Endothelial cell of umbilical vein (primary cell): ENCODE measurements around the gene ATG7. TPM values are rescaled to one million over a fixed set of nuclear protein-coding genes. Genes with fewer than 3 reads are reported as not detected.

Experiments
- BruUV-seq: library from RNA; stranded (reverse); fragments of 400-500 nt; replicated peaks from 2 replicates; lab custom pipeline; 2021; lab: Mats Ljungman, UMichigan
- CTCF ChIA-PET: fragments of 300-600, 350-600 bp; sonication (Branson Sonifier 250); formaldehyde crosslinking; loops from one replicate; lab custom pipeline; 2021; ENCODE audit warnings: antibody characterized with exemption, inconsistent platforms; lab: Charles Lee
- POLR2A ChIA-PET: fragments of 300-600, 350-600 bp; sonication (Branson Sonifier 250); formaldehyde crosslinking; loops from one replicate; lab custom pipeline; 2021; ENCODE audit warnings: antibody characterized with exemption, inconsistent platforms; lab: Charles Lee
- DNase-seq: peaks from one replicate; pipeline ENCODE4 v3.0.0-alpha.2; 2011; ENCODE audit warnings: low read depth, low spot score
- FAIRE-seq: peaks from 2 replicates; lab custom pipeline; 2011; peaks lifted over from hg19 to GRCh38; lab: Jason Lieb, UNC
- H2AFZ ChIP-seq: 2 replicates; pipeline ENCODE4 v1.6.0; 2012; ENCODE audit warnings: low read depth, low read length, control low read depth, inconsistent platforms
- H3K27ac ChIP-seq: 2 replicates; pipeline ENCODE4 v1.5.1; 2011; ENCODE audit warnings: low read depth, mild to moderate bottlenecking, control low read depth, low read length, moderate library complexity; ENCODE audit not compliant: insufficient read depth
- H3K27me3 ChIP-seq, 2 experiments: 2 replicates each; pipeline versions ENCODE4 v1.6.0 to v1.6.1; 2011; ENCODE audit warnings: low read length in 2 of 2, mixed read lengths in 1 of 2; ENCODE audit not compliant: control insufficient read depth in 2 of 2, insufficient read depth in 2 of 2
- H3K36me3 ChIP-seq, 2 experiments: 2 replicates in 1 of 2; 3 replicates in 1 of 2; pipeline ENCODE4 v1.5.1; 2011; ENCODE audit warnings: low read length in 2 of 2, mild to moderate bottlenecking in 1 of 2, moderate library complexity in 1 of 2; ENCODE audit not compliant: control insufficient read depth in 2 of 2, insufficient read depth in 2 of 2; ENCODE audit errors: extremely low read depth in 1 of 2
- H3K4me1 ChIP-seq: 3 replicates; pipeline ENCODE4 v1.5.1; 2011; ENCODE audit warnings: mild to moderate bottlenecking, low read length; ENCODE audit not compliant: control insufficient read depth, insufficient read depth; ENCODE audit errors: extremely low read depth
- H3K4me2 ChIP-seq: 2 replicates; pipeline ENCODE4 v1.6.1; 2011; ENCODE audit warnings: low read length, control low read depth, mixed read lengths; ENCODE audit not compliant: insufficient read depth
- H3K4me3 ChIP-seq, 3 experiments: fragments of 200-600 bp in 1 of 3; sonication (generic), shearing (Covaris generic) in 1 of 3; replicated peaks in 1 of 3; 2 replicates each; pipeline ENCODE4 v1.5.1; 2011 to 2016; ENCODE audit warnings: control low read depth in 3 of 3, low read length in 3 of 3, mild to moderate bottlenecking in 2 of 3, inconsistent platforms in 1 of 3, low read depth in 1 of 3, moderate library complexity in 1 of 3; ENCODE audit not compliant: insufficient read depth in 1 of 3
- H3K79me2 ChIP-seq: 2 replicates; pipeline ENCODE4 v1.6.0; 2012; ENCODE audit warnings: low read length, inconsistent platforms; ENCODE audit not compliant: control insufficient read depth, insufficient read depth
- H3K9ac ChIP-seq: replicated peaks from 2 replicates; pipeline ENCODE3; 2011; ENCODE audit warnings: low read length, control low read depth; ENCODE audit not compliant: insufficient read depth; ENCODE audit errors: extremely low read depth
- H3K9me1 ChIP-seq: replicated peaks from 3 replicates; pipeline ENCODE4 v1.6.0; 2011; ENCODE audit warnings: mild to moderate bottlenecking, low read length; ENCODE audit not compliant: control insufficient read depth, insufficient read depth; ENCODE audit errors: extremely low read depth
- H3K9me3 ChIP-seq: replicated peaks from 2 replicates; pipeline ENCODE4 v1.5.1; 2012; ENCODE audit warnings: low read length, inconsistent platforms; ENCODE audit not compliant: control insufficient read depth, insufficient read depth
- H4K20me1 ChIP-seq: replicated peaks from 2 replicates; pipeline ENCODE3; 2011; ENCODE audit warnings: mild to moderate bottlenecking, low read length; ENCODE audit not compliant: control insufficient read depth, insufficient read depth; ENCODE audit errors: extremely low read depth
- EZH2 ChIP-seq: IDR thresholded peaks from 2 replicates; pipeline ENCODE4 v1.6.1; 2012; ENCODE audit warnings: borderline replicate concordance, low read depth, mild to moderate bottlenecking, moderate library complexity, low read length, inconsistent platforms; ENCODE audit not compliant: severe bottlenecking
- FOS ChIP-seq: IDR thresholded peaks from 2 replicates; pipeline ENCODE4 v1.6.1; 2011; ENCODE audit warnings: mild to moderate bottlenecking, low read length, moderate library complexity, borderline replicate concordance; ENCODE audit not compliant: insufficient read depth
- GATA2 ChIP-seq: IDR thresholded peaks from 2 replicates; pipeline ENCODE4 v1.7.0; 2011; ENCODE audit warnings: low read depth, mild to moderate bottlenecking, moderate library complexity, mixed read lengths, low read length; ENCODE audit not compliant: insufficient read length, insufficient read depth
- JUN ChIP-seq: IDR thresholded peaks from 2 replicates; pipeline ENCODE4 v1.6.1; 2011; ENCODE audit warnings: borderline replicate concordance, low read depth; ENCODE audit not compliant: insufficient read length, insufficient read depth
- MAX ChIP-seq: IDR thresholded peaks from 2 replicates; pipeline ENCODE4 v1.6.1; 2011; ENCODE audit not compliant: insufficient read depth, insufficient read length
- MYC ChIP-seq: IDR thresholded peaks from one replicate; pipeline ENCODE4 v1.6.1; 2011; ENCODE audit warnings: mild to moderate bottlenecking, low read depth, low read length
- POLR2A ChIP-seq: IDR thresholded peaks from 2 replicates; pipeline ENCODE4 v1.6.1; 2012; ENCODE audit warnings: low read depth, mild to moderate bottlenecking, control low read depth, low read length
- POLR2AphosphoS5 ChIP-seq: IDR thresholded peaks from 2 replicates; pipeline ENCODE4 v1.6.1; 2012; ENCODE audit warnings: low read depth, mild to moderate bottlenecking, control low read depth, low read length, moderate library complexity; ENCODE audit not compliant: insufficient read depth
- dilution Hi-C: fragments of 300-500 bp; cut with MboI; formaldehyde crosslinking; loops from one replicate; pipeline ENCODE4 v1.15.0; 2019; ENCODE audit warnings: low sequenced_read_pairs; ENCODE audit not compliant: extremely low pct_ligation_motif_present
- intact Hi-C: fragments of 100-400 bp; cut with micrococcal nuclease; formaldehyde crosslinking; loops from one replicate; pipeline ENCODE4 v1.10.0; 2022
- polyA plus RNA-seq, 4 experiments: library from polyadenylated mRNA; depleted of rRNA in 3 of 4; stranded (reverse) in 3 of 4; unstranded in 1 of 4; fragments of >200 nt; gene quantifications; 2 replicates each; pipeline versions ENCODE4 v1.2.1 to v1.2.3, GENCODE V29; 2011 to 2012; ENCODE audit warnings: missing spikeins in 1 of 4
- total RNA-seq: library from RNA; stranded (reverse); gene quantifications from 2 replicates; pipeline ENCODE4 v1.2.3, GENCODE V29; 2021
- TF ChIP-seq, protein P1 (sequence below), 2 donors: IDR thresholded peaks; 1 replicate in 1 of 2; 2 replicates in 1 of 2; pipeline ENCODE4 v1.5.1; 2011; ENCODE audit warnings: low read length in 2 of 2, mild to moderate bottlenecking in 2 of 2, moderate library complexity in 2 of 2, control low read depth in 1 of 2, inconsistent platforms in 1 of 2, low read depth in 1 of 2; ENCODE audit not compliant: insufficient read depth in 1 of 2; ENCODE audit errors: extremely low read depth in 1 of 2

The ATG7 gene
- total and polyA plus RNA-seq, 2 donors (not counting 3 experiments of a cell fraction or from before 2014, with no cell fraction given) = 30.8 to 48.3 TPM

- Histone ChIP-seq H3K9me3 (no peaks in the 10 kb centered on the region), H2AFZ (no peak overlapping the region), H3K4me3 (no peak overlapping the region), H4K20me1 (no peaks in the 10 kb centered on the region), H3K4me2 (no peak overlapping the region), H3K79me2 (no peaks in the 10 kb centered on the region), H3K27ac (no peak overlapping the region), H3K9me1 (no peaks in the 10 kb centered on the region), H3K9ac (no peak overlapping the region), H3K4me1 (peaks cover 15% of the 10 kb centered on the region), H3K27me3 (no peaks in the 10 kb centered on the region), H3K36me3 (no peaks in the 10 kb centered on the region)
- FAIRE-seq (no peak), DNase-seq (peak; percentile 24)
- dilution Hi-C loops (no loop called here), intact Hi-C loops (no loop called here)
- TF ChIP-seq JUN (no peak), MAX (no peak)
- TF ChIP-seq, protein P1, sequence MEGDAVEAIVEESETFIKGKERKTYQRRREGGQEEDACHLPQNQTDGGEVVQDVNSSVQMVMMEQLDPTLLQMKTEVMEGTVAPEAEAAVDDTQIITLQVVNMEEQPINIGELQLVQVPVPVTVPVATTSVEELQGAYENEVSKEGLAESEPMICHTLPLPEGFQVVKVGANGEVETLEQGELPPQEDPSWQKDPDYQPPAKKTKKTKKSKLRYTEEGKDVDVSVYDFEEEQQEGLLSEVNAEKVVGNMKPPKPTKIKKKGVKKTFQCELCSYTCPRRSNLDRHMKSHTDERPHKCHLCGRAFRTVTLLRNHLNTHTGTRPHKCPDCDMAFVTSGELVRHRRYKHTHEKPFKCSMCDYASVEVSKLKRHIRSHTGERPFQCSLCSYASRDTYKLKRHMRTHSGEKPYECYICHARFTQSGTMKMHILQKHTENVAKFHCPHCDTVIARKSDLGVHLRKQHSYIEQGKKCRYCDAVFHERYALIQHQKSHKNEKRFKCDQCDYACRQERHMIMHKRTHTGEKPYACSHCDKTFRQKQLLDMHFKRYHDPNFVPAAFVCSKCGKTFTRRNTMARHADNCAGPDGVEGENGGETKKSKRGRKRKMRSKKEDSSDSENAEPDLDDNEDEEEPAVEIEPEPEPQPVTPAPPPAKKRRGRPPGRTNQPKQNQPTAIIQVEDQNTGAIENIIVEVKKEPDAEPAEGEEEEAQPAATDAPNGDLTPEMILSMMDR (IDR thresholded peaks at IDR 0.05; ENCODE audit: extremely low read depth in 1 of 2, insufficient read depth in 1 of 2, low read depth in 1 of 2, low read length in 2 of 2) = no peak
- CTCF ChIA-PET = interaction anchor here (0.6 kb wide), 1 partner anchor 55 kb away, joined by 3 read pairs; no protein-coding TSS in a partner anchor
- no TSS peak for BruUV-seq
- POLR2A ChIA-PET = interaction anchor here (0.6 kb wide), 1 partner anchor 64 kb away, joined by 4 read pairs; no protein-coding TSS in a partner anchor
Observed at GRCh38 chr3:11455956-11456355, 183.8 kb downstream of the ATG7 start.

DNA sequence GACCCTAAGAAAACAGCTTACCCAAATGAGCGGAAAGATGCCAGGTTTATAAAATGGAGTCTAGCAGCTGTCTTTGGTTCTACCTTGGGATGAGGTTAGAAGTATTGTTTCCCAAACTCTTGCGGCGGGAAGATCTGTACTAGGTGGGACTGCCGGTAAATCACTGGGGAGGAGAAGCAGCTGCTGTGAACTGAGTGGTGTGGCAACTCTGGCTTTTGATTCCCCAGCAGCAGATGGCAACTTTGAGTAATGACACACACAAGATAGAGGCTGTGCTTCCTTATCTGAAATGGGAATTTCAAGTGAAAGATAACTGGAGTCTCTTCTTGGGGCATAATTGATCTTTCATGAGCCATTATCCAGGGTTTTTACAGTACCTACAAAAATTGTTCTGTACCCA, 184.9 kb downstream of the ATG7 start:
- Histone ChIP-seq H3K27me3 (no peaks in the 10 kb centered on the region), H3K79me2 (no peaks in the 10 kb centered on the region), H3K27ac (no peak overlapping the region), H3K9me3 (no peaks in the 10 kb centered on the region), H3K4me1 (peaks cover 15% of the 10 kb centered on the region), H4K20me1 (no peaks in the 10 kb centered on the region), H3K4me2 (no peak overlapping the region), H2AFZ (no peak overlapping the region), H3K9ac (no peak overlapping the region), H3K4me3 (no peak overlapping the region), H3K36me3 (no peaks in the 10 kb centered on the region), H3K9me1 (no peaks in the 10 kb centered on the region)
- dilution Hi-C loops (no loop called here), intact Hi-C loops (no loop called here)
- POLR2A ChIA-PET = no interaction called here
- no peak for FAIRE-seq
- no peak for DNase-seq
- CTCF ChIA-PET = no interaction called here
- BruUV-seq = no TSS peak
- TF ChIP-seq MAX = no peak
- TF ChIP-seq POLR2A = no peak
- TF ChIP-seq, protein P1 (IDR thresholded peaks at IDR 0.05; ENCODE audit: extremely low read depth in 1 of 2, insufficient read depth in 1 of 2, low read depth in 1 of 2, low read length in 2 of 2) = no peak
- TF ChIP-seq GATA2 = no peak
- TF ChIP-seq FOS = no peak
- TF ChIP-seq MYC = no peak
- no peak for TF ChIP-seq POLR2AphosphoS5
- no peak for TF ChIP-seq JUN
- TF ChIP-seq EZH2 = no peak
